HCT116 (cell line): ENCODE results near the gene AKAP8. TPM values are rescaled to one million over a fixed set of nuclear protein-coding genes. Genes with fewer than 3 reads are reported as not detected.

Source experiments
- ATAC-seq: fragments of 200-7000 bp; cut with Tn5 transposase; 2 replicates; pipeline ENCODE4 v1.9.1; 2020; ENCODE audit warnings: mild to moderate bottlenecking, moderate library complexity
- BruUV-seq: library from RNA; stranded (reverse); fragments of 400-500 nt; replicated peaks from 2 replicates; lab custom pipeline; 2021; lab: Mats Ljungman, UMichigan
- CTCF ChIA-PET: fragments of 300-600 bp; sonication (Branson Sonifier 250); formaldehyde crosslinking; loops from one replicate; lab custom pipeline; 2021; ENCODE audit warnings: antibody characterized with exemption; lab: Charles Lee
- POLR2A ChIA-PET: fragments of 300-600, 350-600 bp; sonication (Branson Sonifier 250); formaldehyde crosslinking; loops from one replicate; lab custom pipeline; 2021; ENCODE audit warnings: antibody characterized with exemption; lab: Charles Lee
- RAD21 ChIA-PET, 2 experiments: fragments of 300-600 bp; sonication (Branson Sonifier 250); formaldehyde crosslinking; loops; one replicate each; lab custom pipeline; 2023; ENCODE audit warnings: low total read pairs in 2 of 2; ENCODE audit not compliant: uncharacterized antibody in 2 of 2, unreplicated experiment in 2 of 2, low non-redundant PET in 1 of 2; lab: Charles Lee
- DNase-seq: peaks from one replicate; pipeline ENCODE4 v3.0.0-alpha.2; 2010; ENCODE audit warnings: low read depth, low spot score
- H2AFZ ChIP-seq: fragments of 200-600 bp; shearing (Covaris generic), sonication (generic); 2 replicates; pipeline ENCODE4 v1.6.1; 2017; ENCODE audit warnings: low read depth, mixed run types, mixed read lengths, antibody characterized with exemption, low read length; ENCODE audit not compliant: poor library complexity, severe bottlenecking
- H3K27ac ChIP-seq: 2 replicates; pipeline ENCODE4 v1.5.1; 2012; ENCODE audit warnings: low read depth, low read length
- H3K27me3 ChIP-seq: fragments of 200-600 bp; sonication (generic); 2 replicates; pipeline ENCODE4 v1.6.1; 2016; ENCODE audit warnings: mixed run types, low read length, mixed read lengths; ENCODE audit not compliant: insufficient read depth
- H3K36me3 ChIP-seq, 2 experiments: fragments of 200-500 bp in 1 of 2; fragments of 200-600 bp in 1 of 2; sonication (Bioruptor generic) in 1 of 2; sonication (generic) in 1 of 2; 2 replicates each; pipeline versions ENCODE4 v1.5.1 to v1.6.1; 2014 to 2016; ENCODE audit warnings: low read length in 2 of 2, inconsistent platforms in 1 of 2, mixed read lengths in 1 of 2, mixed run types in 1 of 2; ENCODE audit not compliant: insufficient read depth in 2 of 2, control insufficient read depth in 1 of 2
- H3K4me1 ChIP-seq, 2 experiments: fragments of 200-600 bp in 1 of 2; sonication (generic) in 1 of 2; 2 replicates each; pipeline versions ENCODE4 v1.5.1 to v1.6.1; 2012 to 2017; ENCODE audit warnings: low read length in 2 of 2, inconsistent platforms in 1 of 2, mild to moderate bottlenecking in 1 of 2, mixed read lengths in 1 of 2, mixed run types in 1 of 2, moderate library complexity in 1 of 2; ENCODE audit not compliant: insufficient read depth in 2 of 2, control insufficient read depth in 1 of 2
- H3K4me2 ChIP-seq: fragments of 200-600 bp; sonication (generic); 2 replicates; pipeline ENCODE4 v1.6.1; 2017; ENCODE audit warnings: mixed run types, low read length, mixed read lengths
- H3K4me3 ChIP-seq, 2 experiments: fragments of 200-600 bp in 1 of 2; sonication (generic) in 1 of 2; replicated peaks in 1 of 2; 2 replicates each; pipeline ENCODE4 v1.5.1; 2011 to 2016; ENCODE audit warnings: low read length in 2 of 2, control low read depth in 1 of 2, low read depth in 1 of 2, mild to moderate bottlenecking in 1 of 2, mixed read lengths in 1 of 2, mixed run types in 1 of 2
- H3K79me2 ChIP-seq: fragments of 200-600 bp; sonication (generic); 2 replicates; pipeline ENCODE4 v1.6.1; 2017; ENCODE audit warnings: mild to moderate bottlenecking, mixed run types, low read length, moderate library complexity, mixed read lengths; ENCODE audit not compliant: insufficient read depth
- H3K9ac ChIP-seq: fragments of 200-600 bp; sonication (generic); 2 replicates; pipeline ENCODE4 v1.6.1; 2016; ENCODE audit warnings: low read length, mixed read lengths
- H3K9me2 ChIP-seq: fragments of 200-600 bp; sonication (generic), shearing (Covaris generic); 2 replicates; pipeline ENCODE4 v1.6.1; 2017; ENCODE audit warnings: mixed run types, mild to moderate bottlenecking, moderate library complexity; ENCODE audit not compliant: insufficient read depth
- H3K9me3 ChIP-seq, 2 experiments: fragments of 200-500 bp in 1 of 2; fragments of 200-600 bp in 1 of 2; sonication (Bioruptor generic) in 1 of 2; sonication (generic) in 1 of 2; 2 replicates each; pipeline ENCODE4 v1.6.1; 2014 to 2017; ENCODE audit warnings: low read length in 2 of 2, mixed read lengths in 2 of 2, inconsistent platforms in 1 of 2, low read depth in 1 of 2, mild to moderate bottlenecking in 1 of 2, mixed run types in 1 of 2, moderate library complexity in 1 of 2; ENCODE audit not compliant: control insufficient read depth in 1 of 2, insufficient read depth in 1 of 2
- H4K20me1 ChIP-seq: fragments of 200-600 bp; sonication (generic), shearing (Covaris generic); 2 replicates; pipeline ENCODE4 v1.6.1; 2017; ENCODE audit warnings: mixed run types, mild to moderate bottlenecking, moderate library complexity; ENCODE audit not compliant: insufficient read depth
- ATF3 ChIP-seq: IDR thresholded peaks from 2 replicates; pipeline ENCODE4 v1.6.1; 2012
- CBX3 ChIP-seq: IDR thresholded peaks from 2 replicates; pipeline ENCODE4 v1.6.1; 2012; ENCODE audit warnings: low read depth
- CEBPB ChIP-seq: IDR thresholded peaks from 2 replicates; pipeline ENCODE4 v1.6.1; 2012; ENCODE audit warnings: low read depth
- CTCF ChIP-seq, 3 experiments: fragments of 200-600 bp in 1 of 3; sonication (generic) in 1 of 3; IDR thresholded peaks in 2 of 3; conservative IDR thresholded peaks in 1 of 3; 2 replicates each; pipeline ENCODE4 v1.5.1; 2012 to 2017; ENCODE audit warnings: low read depth in 2 of 3, low read length in 2 of 3, antibody characterized with exemption in 1 of 3, borderline replicate concordance in 1 of 3, control low read depth in 1 of 3, mild to moderate bottlenecking in 1 of 3, mixed read lengths in 1 of 3, mixed run types in 1 of 3, moderate library complexity in 1 of 3; ENCODE audit not compliant: insufficient read depth in 1 of 3
- EGR1 ChIP-seq: IDR thresholded peaks from 2 replicates; pipeline ENCODE4 v1.6.1; 2012; ENCODE audit warnings: low read depth
- ELF1 ChIP-seq: IDR thresholded peaks from 2 replicates; pipeline ENCODE4 v1.6.1; 2012; ENCODE audit warnings: low read depth, borderline replicate concordance
- EZH2phosphoT487 ChIP-seq: fragments of 200-600 bp; IDR thresholded peaks from 2 replicates; pipeline ENCODE4 v1.6.1; 2018; ENCODE audit warnings: antibody characterized with exemption, borderline replicate concordance
- FOSL1 ChIP-seq: IDR thresholded peaks from 2 replicates; pipeline ENCODE4 v1.6.1; 2012; ENCODE audit warnings: low read depth
- JUND ChIP-seq: IDR thresholded peaks from 2 replicates; pipeline ENCODE4 v1.6.1; 2012
- POLR2A ChIP-seq: IDR thresholded peaks from 2 replicates; pipeline ENCODE4 v1.7.0; 2011; ENCODE audit warnings: borderline replicate concordance; ENCODE audit not compliant: insufficient read depth, insufficient read length; ENCODE audit errors: extremely low read depth
- POLR2AphosphoS5 ChIP-seq: IDR thresholded peaks from 2 replicates; pipeline ENCODE4 v1.6.1; 2011; ENCODE audit warnings: mild to moderate bottlenecking, low read depth, low read length, moderate library complexity
- RAD21 ChIP-seq: IDR thresholded peaks from 2 replicates; pipeline ENCODE4 v1.6.1; 2012; ENCODE audit warnings: low read depth, mild to moderate bottlenecking
- REST ChIP-seq: IDR thresholded peaks from 2 replicates; pipeline ENCODE4 v1.6.1; 2012; ENCODE audit warnings: low read depth
- SIN3A ChIP-seq: IDR thresholded peaks from 2 replicates; pipeline ENCODE4 v1.6.1; 2012; ENCODE audit warnings: low read depth
- SP1 ChIP-seq: IDR thresholded peaks from 2 replicates; pipeline ENCODE4 v1.6.1; 2012; ENCODE audit warnings: low read depth
- TCF7L2 ChIP-seq: IDR thresholded peaks from 2 replicates; pipeline ENCODE4 v1.7.0; 2011; ENCODE audit warnings: borderline replicate concordance, inconsistent platforms; ENCODE audit not compliant: insufficient read depth, insufficient read length; ENCODE audit errors: extremely low read depth
- YY1 ChIP-seq: IDR thresholded peaks from 2 replicates; pipeline ENCODE4 v1.6.1; 2011; ENCODE audit warnings: low read length, low read depth, moderate library complexity, mild to moderate bottlenecking; ENCODE audit not compliant: insufficient replicate concordance; ENCODE audit errors: extremely low read depth
- ZBTB33 ChIP-seq: IDR thresholded peaks from 2 replicates; pipeline ENCODE4 v1.6.1; 2011; ENCODE audit warnings: mild to moderate bottlenecking, low read length, moderate library complexity; ENCODE audit not compliant: insufficient replicate concordance; ENCODE audit errors: extremely low read depth
- ZFX ChIP-seq: fragments of 450-650 bp; IDR thresholded peaks from 2 replicates; pipeline ENCODE4 v1.6.1; 2017
- ZNF274 ChIP-seq: fragments of 200-500 bp; sonication (Bioruptor generic); IDR thresholded peaks from 2 replicates; pipeline ENCODE4 v1.6.1; 2014; ENCODE audit warnings: mild to moderate bottlenecking, low read depth, low read length, inconsistent platforms
- intact Hi-C: fragments of 100-400 bp; cut with micrococcal nuclease; formaldehyde crosslinking; loops from 2 replicates; pipeline ENCODE4 v1.10.0; 2022
- total RNA-seq: library from RNA; stranded (reverse); gene quantifications from one replicate; pipeline ENCODE4 v1.2.1, GENCODE V29; 2021; ENCODE audit not compliant: unreplicated experiment

The AKAP8 gene
- total RNA-seq, 1 experiment from 2014 or later: 50.6 TPM

- RAD21 ChIA-PET: no interaction called here
- Histone ChIP-seq H3K4me1 (no peaks in the 10 kb centered on the region; a peak in 1 of 4 replicates), H3K4me2 (no peak overlapping the region), H3K9me2 (no peaks in the 10 kb centered on the region), H3K36me3 (no peaks in the 10 kb centered on the region), H3K9ac (no peak overlapping the region), H3K27ac (no peak overlapping the region), H4K20me1 (peaks cover 13% of the 10 kb centered on the region), H3K4me3 (no peak overlapping the region), H3K27me3 (no peaks in the 10 kb centered on the region), H3K9me3 (no peaks in the 10 kb centered on the region), H2AFZ (no peak overlapping the region), H3K79me2 (peaks cover 99% of the 10 kb centered on the region)
- DNase-seq (no peak), ATAC-seq (no peak)
- POLR2A ChIA-PET: no interaction called here
- intact Hi-C loops: no loop called here
- CTCF ChIA-PET: no interaction called here
- TF ChIP-seq ATF3: no peak
- TF ChIP-seq SIN3A: no peak
- no peak for TF ChIP-seq POLR2A
- no peak for TF ChIP-seq POLR2AphosphoS5
- no peak for TF ChIP-seq JUND
- TF ChIP-seq CEBPB: no peak
- TF ChIP-seq CTCF (IDR thresholded peaks at IDR 0.05 in 2 of 3, conservative IDR thresholded peaks at IDR 0.05 in 1 of 3; ENCODE audit: borderline replicate concordance in 1 of 3, insufficient read depth in 1 of 3, low read depth in 2 of 3, low read length in 2 of 3): no peak
- TF ChIP-seq ZFX: no peak
- no peak for TF ChIP-seq TCF7L2
- no peak for TF ChIP-seq CBX3
- TF ChIP-seq ZBTB33: no peak
- TF ChIP-seq EZH2phosphoT487: no peak
- no peak for TF ChIP-seq EGR1
- TF ChIP-seq ELF1: no peak
- TF ChIP-seq FOSL1: no peak
- no peak for TF ChIP-seq ZNF274
- no peak for TF ChIP-seq SP1
- TF ChIP-seq REST: no peak
- TF ChIP-seq RAD21: no peak
- TF ChIP-seq YY1: no peak
- no TSS peak for BruUV-seq
Observed at GRCh38 chr19:15315101-15315500, 64.5 kb downstream of the AKAP8 start.
